T-helper 22 cell (primary cell): ENCODE measurements around the gene CCDC27.
"Not testable (repeated sequence)": the region's sequence is repeated elsewhere in the genome, so short reads cannot be mapped to it uniquely, and the experiment has no call there.

ENCODE experiments used
- DNase-seq: peaks from one replicate; pipeline ENCODE4 v3.0.0-alpha.2; 2020; ENCODE audit warnings: low read depth

Gene CCDC27

GRCh38 chr1:3736708-3737107 lies 15.5 kb upstream of the CCDC27 start:
- no peak for DNase-seq

GRCh38 chr1:3738943-3739342 lies 13.3 kb upstream of the CCDC27 start:
- no peak for DNase-seq

GRCh38 chr1:3740042-3740441 lies 12.2 kb upstream of the CCDC27 start:
- DNase-seq: no peak

- DNase-seq: no peak
These were observed 11.5 kb upstream of the CCDC27 start for GRCh38 chr1:3740752-3741151.

- DNase-seq: no peak
These were observed 10.4 kb upstream of the CCDC27 start for GRCh38 chr1:3741566-3742438.

DNA sequence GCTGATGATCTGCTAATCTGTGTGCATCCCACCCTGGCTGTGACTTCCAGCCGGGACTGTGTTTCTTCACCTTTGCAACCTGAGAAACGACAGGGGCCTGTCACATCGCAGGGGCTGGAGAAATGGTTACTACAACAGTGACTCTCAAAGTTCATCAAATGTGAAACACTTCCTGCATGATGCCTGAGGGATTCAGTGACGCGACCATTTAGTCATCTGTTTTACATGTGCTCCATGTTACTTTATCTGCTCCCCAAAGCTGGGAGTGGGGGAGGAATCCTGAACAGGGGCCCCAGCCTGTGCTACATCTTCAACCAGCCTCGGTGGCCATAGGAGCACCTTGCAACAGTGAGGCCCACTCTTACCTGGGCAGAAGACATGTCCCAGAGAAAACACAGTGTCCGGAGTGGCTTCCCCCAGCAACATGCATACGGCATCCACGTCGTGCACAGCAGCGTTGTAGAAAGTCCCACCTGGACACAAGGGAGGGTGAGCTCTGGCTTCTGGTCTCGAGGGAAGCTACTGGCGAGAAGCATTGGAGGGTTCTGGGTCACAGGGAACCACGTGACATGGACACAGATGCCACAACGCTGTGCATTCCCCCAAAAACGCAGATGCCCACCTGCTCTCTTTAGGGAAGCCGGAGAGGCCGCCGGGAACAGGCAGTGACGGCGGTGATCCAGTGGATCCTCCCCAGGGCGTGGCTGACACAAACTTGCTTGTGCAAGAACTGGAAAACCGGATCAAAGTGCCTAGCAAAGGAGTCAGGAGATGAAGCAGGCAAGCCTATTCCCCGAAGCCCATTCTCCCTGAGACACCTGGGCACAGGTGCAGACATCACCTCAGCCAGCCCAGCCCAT lies 9.6 kb upstream of the CCDC27 start:
- no peak for DNase-seq

DNA sequence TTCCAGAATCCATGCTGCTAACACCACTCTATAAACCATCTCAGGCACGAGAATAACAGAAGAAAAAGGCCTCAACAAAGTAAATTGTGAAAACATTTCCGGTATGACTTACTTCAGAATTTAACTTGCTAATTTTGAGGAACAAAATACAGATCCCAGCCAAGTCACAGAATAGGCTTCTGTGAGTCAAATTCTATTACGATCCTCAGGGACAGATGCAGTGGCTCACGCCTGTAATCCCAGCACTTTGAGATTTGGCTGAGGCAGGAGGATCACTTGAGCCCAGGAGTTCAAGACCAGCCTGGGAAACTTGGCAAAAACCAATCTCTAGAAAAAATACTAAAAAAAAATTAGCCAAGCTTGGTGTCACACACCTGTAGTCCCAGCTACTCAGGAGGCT lies 8.8 kb upstream of the CCDC27 start:
- no peak for DNase-seq

GRCh38 chr1:3743826-3744225 lies 8.4 kb upstream of the CCDC27 start:
- DNase-seq: no peak

DNA sequence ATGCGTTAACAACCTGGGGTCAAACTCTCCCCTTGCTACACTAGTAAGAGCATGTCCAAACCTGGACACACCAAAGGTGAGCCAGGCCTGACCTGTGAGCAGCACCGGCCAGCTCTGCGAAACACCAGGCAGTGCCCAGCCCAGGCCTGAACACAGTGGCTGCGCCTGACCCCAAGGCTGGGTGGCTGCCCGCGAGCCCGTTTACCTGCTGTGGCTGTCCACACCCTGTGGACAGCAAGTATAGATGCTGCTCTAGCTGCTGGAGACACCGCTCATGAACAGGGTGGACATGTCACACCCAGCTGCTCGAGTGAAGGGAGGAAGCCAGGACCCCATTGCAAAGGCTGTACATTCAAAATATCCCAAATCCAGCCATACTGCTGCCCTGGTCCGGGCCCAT lies 7.6 kb upstream of the CCDC27 start:
- DNase-seq: no peak

DNA sequence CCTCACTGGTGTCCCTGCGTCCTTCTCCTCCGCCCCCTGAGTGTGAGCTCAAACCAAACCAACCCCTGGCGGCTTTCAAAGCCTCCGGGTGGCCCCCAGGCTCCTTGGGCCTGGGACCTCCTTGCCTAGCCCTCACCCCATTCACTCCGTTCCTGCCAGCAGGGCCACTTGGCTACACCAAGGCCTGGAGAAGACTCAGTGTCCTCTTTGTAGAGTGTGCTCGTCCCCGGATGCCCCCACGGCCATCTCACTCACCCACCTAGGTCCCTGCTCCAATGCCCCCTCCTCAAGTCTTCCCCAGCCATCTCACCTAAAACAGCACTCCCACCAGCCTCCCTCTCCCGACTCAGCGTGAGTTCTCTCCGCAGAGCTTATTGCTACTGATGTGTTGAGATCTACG lies 7.2 kb upstream of the CCDC27 start:
- no peak for DNase-seq

DNA sequence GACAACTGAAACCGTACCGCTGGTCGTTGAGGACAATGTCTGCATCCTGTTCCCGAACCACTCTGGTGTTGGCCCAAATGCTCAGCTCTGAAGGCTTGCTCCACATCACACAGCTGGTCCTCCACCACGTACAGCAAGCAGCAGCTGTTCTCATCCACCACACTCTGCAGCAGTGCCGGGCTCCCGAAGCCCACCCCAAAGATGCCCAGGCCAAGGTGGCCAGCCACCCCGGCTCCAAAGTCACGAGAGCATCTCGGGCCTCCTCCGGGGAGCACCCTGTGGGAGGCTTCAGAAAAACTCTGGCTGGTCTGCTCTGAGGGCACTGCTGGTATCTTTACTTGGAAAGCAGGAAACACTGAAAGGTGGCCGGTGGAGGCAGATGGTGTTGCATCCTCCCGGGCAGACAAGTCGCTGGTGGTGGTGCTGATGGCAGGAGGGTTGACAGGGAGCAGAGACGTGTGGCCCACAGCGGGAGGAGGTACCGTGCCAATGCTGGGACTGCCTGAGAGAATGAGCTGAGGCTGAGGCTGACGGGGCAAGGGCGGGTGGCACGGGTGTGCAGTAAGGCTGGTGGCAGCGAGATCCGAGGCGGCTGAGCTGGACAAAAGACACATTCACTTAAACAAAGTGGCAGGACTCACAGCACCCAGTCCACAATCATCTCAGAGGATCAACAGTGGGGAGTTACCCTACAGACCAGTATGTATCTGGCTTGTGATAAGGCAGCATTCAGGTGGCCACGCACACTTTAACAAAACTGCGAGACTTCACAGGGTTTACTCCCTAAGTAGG lies 6.5 kb upstream of the CCDC27 start:
- no peak for DNase-seq

DNA sequence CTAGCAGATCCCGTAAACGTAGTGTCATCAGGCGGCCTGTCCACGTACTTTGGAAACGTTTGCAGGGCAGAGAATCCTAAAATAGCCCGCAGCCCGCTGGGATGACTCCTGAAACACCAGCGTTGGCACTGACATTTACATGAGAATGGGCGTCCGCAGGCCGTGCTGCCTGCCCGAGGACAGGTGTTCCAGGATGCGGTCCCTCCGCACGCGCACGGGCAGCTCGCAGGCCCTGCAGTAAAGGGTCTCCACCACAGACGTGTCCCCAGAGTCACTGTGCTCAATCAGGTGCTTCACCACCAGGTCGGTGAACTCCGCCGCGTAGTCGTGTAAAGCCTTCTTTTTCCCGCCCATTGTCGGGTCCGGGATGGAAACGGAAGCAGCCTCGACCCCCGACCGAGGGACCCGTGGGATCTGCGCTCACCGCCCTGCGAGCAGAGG lies 5.8 kb upstream of the CCDC27 start:
- DNase-seq: no peak

DNA sequence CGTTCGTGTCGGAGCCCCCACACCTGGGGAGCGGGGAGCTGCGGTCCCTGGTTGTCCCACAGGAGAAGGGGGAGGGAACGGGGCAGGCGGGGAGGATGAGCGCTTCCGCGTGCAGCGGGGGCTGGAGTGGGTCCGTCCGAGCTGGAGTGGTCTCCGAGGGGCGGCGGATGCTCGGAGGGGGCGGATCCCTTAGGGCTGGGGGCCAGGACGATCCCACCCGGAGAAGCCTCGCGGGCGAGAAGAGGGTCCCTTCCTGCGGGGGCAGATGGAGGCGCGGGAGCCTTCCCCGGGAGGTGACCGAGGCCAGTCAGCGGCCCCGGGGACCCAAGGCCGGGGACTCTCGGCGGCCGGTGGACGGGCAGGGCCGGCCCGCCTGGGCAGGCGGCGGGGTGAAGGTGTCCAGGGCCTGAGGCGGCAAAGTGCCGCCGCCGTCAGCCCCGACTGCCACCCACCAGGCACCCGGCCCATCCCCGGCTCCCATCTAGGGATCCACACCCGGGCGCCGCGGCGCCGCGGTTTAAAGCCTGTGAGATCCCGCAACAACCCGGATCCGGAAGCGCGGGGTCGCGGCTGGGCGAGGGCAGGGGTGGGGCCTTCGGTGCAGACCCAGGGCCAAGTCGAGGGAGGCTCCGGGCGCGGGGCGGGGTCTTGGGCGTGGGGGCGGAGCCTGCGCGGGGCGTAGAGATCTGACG lies 5.3 kb upstream of the CCDC27 start:
- peak; percentile 72 for DNase-seq

GRCh38 chr1:3747522-3747848 lies 4.8 kb upstream of the CCDC27 start:
- no peak for DNase-seq

DNA sequence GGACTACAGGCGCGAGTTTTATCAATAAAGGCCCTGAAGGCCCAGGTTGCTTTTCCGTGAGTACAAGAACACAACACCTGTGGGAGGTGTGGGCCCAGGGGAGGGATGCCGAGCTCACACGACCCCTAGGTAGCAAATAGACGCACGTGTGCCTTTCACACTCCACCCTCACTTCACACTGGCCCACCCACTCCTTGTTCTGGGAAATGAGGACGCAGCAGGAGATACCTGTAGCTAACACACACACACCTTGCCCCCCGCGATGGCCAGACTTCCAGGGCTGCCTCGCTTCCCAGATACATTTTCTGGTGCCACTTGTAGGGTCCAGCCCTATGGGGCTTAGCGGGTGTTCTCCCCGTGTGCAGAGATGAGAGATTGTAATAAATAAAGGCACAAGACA lies 4.3 kb upstream of the CCDC27 start:
- DNase-seq: no peak

DNA sequence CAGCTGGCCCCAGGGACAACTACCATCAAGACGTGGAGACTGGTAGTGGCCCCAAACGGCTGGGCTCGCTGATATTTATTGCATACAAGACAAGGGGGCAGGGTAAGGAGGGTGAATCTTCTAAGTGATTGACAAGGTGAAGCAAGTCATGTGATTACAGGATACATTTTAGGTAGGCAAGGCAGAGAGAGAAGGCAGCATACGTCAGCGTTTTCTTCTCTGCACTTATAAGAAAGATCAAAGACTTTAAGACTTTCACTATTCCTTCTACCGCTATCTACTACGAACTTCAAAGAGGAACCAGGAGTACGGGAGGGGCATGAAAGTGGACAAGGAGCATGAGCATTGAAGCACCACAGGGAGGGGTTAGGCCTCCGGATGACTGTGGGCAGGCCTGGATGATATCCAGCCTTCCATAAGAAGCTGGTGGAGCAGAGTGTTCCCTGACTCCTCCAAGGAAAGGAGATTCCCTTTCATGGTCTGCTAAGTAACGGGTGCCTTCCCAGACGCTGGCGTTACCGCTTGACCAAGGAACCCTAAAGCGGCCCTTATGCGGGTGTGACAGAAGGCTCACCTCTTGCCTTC lies 3.8 kb upstream of the CCDC27 start:
- DNase-seq: not testable (repeated sequence)

- DNase-seq: no peak
These were observed 2.7 kb upstream of the CCDC27 start for GRCh38 chr1:3749512-3749911.

DNA sequence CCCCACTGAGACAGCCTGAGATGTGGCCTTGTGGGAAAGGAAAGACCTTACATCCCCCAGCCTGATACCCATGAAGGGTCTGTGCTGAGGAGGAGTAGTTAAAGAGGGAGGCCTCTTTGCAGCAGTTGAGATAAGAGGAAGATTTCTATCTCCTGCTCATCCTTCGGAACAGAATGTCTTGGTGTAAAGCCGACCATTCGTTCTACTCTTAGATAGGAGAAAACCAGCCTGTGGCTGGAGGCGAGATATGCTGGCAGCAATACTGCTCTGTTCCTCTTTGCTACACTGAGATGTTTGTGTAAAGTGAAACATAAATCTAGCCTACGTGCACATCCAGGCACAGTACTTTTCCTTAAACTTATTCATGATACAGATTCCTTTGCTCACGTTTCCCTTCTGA lies 1.5 kb upstream of the CCDC27 start:
- no peak for DNase-seq

GRCh38 chr1:3753656-3754454 lies 1.6 kb downstream of the CCDC27 start:
- no peak for DNase-seq

GRCh38 chr1:3756394-3756793 lies 4.1 kb downstream of the CCDC27 start:
- no peak for DNase-seq

GRCh38 chr1:3759164-3759563 lies 6.9 kb downstream of the CCDC27 start:
- DNase-seq: no peak
